Activated CD4-positive, alpha-beta T cell treated with anti-CD3 and anti-CD28 coated beads, Interleukin-10, Interleukin-2, amounts not matched to agents 100 ng/mL and 50 ng/mL, durations not matched to agents 16 hours and 8 hours (primary cell): ENCODE results near the gene ALKBH3.

Experiments used
- DNase-seq: peaks from one replicate; pipeline ENCODE4 v3.0.0-alpha.2; 2020

Gene ALKBH3

GRCh38 chr11:43895601-43896000 is 15.0 kb downstream of the ALKBH3 start:
- DNase-seq = no peak

GRCh38 chr11:43898574-43898973 is 17.9 kb downstream of the ALKBH3 start:
- DNase-seq = no peak

GRCh38 chr11:43899094-43899493 is 18.5 kb downstream of the ALKBH3 start:
- no peak for DNase-seq

- DNase-seq = no peak
Measured at GRCh38 chr11:43901551-43901950, 20.9 kb downstream of the ALKBH3 start.

DNA sequence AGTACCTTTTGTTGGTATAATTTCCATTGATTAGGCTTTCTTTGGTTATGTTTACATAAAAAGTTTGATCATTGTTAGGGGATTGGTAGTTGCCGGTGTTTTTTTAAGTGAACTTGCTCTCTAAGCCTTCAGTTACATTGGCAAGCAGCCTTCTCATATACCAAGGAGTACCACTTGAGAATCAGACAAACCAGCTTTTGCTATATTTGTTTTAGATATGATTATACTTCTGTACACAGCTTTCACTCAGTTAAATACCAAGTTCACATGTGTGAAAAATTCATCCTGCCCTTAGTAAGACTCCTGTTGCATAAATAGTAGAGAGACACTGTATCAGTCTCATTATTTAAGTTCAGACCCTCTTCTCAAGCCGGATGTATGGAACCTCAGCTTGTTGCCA is 22.4 kb downstream of the ALKBH3 start:
- no peak for DNase-seq

DNA sequence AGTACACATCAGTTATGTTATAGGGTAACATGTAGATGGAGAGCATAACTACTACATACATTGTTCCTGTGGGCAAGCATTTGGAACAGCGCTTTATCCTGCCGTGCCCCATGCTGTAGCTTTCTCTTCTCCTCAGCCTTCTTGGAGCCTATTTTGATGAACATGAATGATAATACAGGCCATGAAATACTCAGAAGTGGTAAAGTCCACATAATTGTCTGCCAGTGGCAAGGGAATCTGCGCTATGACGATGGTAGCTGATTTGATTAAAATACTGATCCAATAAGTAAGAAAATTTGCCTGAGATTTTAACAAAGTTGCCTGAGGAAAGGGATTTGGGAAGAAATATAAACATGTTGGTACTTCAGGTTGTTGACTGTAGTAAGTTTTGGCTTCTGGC is 23.3 kb downstream of the ALKBH3 start:
- DNase-seq = no peak

DNA sequence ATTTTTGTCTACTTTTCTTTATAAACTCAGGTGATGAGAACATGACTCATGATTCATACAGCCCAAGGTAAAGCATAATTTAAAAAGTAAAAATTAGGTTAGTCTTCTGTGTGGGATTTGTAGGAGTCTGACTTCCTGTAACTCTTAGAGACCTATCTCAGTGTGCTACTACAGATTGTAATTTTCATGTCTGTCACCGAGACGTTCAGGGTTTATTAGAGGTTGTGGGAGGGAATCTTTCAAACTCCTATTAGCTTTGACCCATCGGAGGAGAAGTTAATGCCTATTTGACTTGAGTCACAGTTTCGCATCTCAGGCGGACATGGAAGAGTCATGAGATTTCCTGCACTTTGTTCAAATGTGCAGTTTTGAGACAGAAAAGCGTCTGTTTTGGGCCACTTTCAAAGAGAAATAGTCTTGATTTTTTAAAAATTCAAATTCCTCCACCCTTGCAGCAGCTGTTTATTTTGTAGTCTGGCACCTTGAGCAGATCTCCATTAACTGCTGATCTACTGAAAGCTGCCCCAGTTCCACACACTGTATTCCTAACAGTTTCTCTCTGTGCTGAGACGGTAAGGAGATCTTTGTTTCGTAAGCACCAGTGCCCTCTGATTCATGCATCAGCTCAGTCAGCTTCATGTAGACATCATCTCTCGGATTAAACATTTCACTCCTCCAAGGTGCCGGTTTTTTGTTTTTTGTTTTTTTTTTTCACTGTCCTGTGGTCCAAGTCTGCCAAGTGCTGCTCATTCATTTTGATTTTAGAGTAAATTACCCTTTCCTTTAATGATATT is 24.3 kb downstream of the ALKBH3 start:
- DNase-seq = no peak

GRCh38 chr11:43905813-43906241 is 25.2 kb downstream of the ALKBH3 start:
- no peak for DNase-seq

DNA sequence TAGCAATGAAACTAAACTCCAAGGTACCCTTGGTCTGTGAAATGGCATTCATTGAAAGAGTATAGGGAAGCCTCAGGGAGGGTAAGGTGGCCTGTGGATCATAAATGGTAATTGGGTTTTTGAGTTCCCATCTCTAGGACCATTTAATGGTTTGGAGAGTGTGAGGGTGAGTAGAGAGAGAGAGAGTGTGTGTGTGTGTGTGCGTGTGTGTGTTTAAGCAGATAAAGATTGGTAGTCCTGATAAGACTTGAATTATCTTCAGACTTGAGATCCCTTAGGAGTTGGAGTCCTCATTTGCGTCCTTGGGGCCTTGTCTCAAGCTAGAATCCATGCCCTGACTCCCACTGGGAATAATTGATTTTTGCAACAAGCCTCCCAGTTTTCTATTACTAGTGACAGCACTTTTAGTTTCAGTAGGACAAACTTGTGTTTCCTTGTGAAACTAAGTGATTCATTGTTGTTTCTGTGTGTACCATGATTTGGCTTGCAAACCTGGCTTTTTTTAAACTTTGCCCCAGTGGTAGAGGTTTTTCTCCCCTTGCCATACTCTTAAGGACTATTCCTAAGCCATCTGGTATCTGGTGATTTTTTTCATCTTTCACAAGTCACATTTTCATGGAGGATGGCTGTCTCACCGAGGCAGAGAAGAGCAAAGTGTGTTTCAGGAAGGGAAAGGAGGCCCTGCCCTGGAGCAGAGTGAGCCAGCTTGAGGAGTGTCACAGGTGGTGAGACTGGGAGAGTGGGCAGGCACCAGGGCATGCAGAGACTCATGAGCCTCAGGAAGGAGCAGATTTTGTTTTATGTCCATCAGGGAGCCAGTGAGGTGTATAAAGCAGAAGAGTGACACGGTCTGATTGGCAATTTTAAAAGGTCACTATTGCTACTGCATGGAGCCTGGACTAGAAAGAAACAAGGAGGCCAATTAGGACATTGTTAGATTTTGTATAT is 26.7 kb downstream of the ALKBH3 start:
- DNase-seq = no peak

GRCh38 chr11:43908191-43908590 is 27.6 kb downstream of the ALKBH3 start:
- DNase-seq = no peak

GRCh38 chr11:43908683-43909082 is 28.1 kb downstream of the ALKBH3 start:
- DNase-seq = no peak

- DNase-seq = no peak
Measured at GRCh38 chr11:43913829-43914380, 33.3 kb downstream of the ALKBH3 start.

DNA sequence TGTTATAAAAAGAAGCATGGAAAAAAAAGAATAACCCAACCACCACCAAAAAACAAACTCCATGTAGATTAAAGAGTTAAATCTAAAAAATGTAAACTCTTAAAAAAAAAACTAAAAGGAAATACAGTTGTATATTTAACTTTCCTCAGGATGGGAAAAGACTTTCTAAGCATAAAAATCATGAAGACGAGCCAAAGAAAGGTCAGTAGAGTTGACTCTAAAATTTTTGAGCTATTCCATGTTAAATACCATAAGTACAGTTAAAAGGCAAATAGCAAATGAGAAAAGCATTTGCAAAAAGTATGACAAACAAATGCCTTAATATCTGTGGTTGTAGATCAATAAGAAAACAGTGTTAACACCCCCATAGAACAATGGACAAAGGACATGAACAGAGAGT is 33.8 kb downstream of the ALKBH3 start:
- no peak for DNase-seq

DNA sequence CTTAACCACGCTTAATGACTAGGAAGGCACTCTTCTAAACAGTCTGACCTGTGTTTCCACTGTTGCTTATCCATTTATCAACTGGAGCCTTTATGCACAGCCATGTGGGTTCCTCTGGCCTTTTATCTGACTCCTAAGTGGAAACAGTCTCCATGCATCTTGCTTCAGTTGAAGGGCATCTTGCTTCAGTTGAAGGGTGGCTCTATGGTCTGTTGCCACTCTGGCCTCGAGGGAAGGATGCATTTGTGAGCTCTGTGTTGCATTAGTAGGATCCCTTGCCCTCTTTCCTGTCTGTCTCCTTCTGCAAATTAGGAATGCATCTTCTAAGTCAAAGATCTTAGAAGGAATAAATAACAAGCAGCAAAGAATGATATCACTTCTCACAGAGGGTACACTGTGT is 36.0 kb downstream of the ALKBH3 start:
- DNase-seq = no peak

- DNase-seq = no peak
Measured at GRCh38 chr11:43917851-43918250, 37.2 kb downstream of the ALKBH3 start.

- no peak for DNase-seq
Measured at GRCh38 chr11:43918662-43919061, 38.0 kb downstream of the ALKBH3 start.

DNA sequence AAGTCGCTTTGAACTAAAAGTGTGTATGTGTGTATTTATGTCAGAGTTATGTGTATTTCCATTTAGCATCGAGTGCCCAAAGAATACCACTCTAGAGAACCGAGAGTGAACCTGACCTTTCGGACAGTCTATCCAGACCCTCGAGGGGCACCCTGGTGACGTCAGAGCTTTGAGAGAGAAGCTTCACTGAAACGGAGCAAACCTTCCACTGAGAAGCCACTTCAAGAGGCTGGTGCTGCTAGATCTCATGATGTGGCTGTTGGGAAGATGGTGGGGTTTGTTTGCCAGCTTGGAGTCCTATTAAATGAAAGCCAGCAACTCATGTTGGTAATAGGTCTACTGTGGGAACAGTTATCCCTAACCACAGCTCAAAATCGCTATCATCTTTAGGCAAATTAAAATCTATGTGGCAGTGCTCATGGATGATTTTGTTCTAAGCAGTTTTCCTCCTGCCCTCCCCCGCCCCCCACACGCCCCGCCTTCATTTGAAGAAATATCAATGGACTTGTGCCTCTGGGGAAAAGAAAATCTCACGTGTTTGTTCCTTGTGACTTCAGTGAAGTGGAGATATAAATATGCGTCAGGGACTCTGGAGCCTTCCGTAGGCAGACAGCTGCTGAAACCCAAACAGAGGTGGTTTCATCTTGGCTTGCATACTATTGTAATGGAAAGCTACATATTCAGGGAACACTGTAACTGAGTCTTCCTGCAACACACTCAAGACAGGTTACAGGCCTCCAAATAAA is 39.4 kb downstream of the ALKBH3 start:
- no peak for DNase-seq

DNA sequence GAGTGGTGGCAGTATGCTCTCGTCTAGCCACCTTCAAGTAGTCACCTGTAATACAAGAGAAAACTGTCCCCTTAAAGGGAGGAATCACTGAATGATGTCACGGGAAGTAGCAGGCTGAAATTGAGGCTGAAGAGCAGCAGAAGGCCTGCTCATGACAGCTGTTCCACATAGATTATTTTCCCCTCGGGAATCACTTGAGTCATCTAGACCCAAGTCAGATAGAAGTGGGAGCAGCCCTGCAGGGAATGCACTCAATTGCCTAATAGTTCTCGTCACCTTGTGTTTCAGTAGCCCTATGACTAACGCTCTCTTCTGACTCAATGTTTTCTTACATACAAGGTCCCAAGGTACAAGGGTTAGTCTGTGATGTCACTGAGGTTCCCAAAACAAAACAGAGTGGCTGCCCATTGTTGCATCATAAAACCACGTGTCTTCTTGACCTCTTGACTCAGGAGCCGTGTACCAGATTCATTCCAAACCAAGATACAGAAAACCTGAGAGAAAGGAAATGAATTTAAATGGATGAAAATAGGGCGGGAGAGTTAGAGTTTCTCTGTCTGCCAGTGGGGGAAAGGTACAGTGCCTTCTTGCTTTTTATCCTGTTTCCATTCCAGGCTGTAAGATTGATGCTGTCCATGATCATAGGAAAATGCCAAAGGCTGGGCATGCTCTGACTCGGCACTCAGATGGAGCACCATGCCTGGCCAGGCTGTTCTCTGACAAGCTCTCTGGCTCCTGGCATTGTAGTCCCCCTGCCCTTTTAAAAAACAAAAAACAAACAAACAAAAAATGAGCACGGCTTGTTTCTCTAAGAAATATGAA is 40.2 kb downstream of the ALKBH3 start:
- peak; percentile 83 for DNase-seq

- DNase-seq = no peak
Measured at GRCh38 chr11:43921561-43922294, 41.1 kb downstream of the ALKBH3 start.

DNA sequence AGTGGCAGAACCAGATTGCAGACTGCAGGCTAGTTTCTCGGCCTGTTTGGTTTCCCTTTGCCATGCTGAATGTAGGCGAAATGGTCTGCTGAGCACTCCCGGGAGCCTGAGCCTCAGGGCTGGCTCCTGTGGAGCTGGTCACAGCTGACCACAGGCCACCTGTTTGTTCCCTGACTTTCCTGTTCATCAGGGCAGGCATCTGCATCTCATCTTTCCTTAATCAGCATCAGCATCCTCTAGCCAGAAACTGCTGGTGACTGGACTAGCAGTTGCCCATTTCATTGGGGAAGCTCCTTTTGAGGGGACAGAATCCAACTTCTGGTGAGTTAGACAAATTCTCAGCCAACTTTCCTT is 41.6 kb downstream of the ALKBH3 start:
- no peak for DNase-seq

- no peak for DNase-seq
Measured at GRCh38 chr11:43922744-43923405, 42.2 kb downstream of the ALKBH3 start.
